Uterus (tissue), 2 donors: ENCODE data around the gene STAU1.

Experiments
- CTCF ChIP-seq, 4 experiments: fragments of 200-600 bp in 2 of 4; fragments of 450-650 bp in 2 of 4; sonication (generic) in 2 of 4; IDR thresholded peaks; one replicate each; pipeline ENCODE4 v1.5.1; 2016 to 2019; ENCODE audit warnings: antibody characterized with exemption in 4 of 4, mild to moderate bottlenecking in 2 of 4, moderate library complexity in 1 of 4
- POLR2A ChIP-seq, 2 donors: fragments of 450-650 bp; IDR thresholded peaks; one replicate each; pipeline ENCODE4 v1.6.1; 2016; ENCODE audit warnings: antibody characterized with exemption in 2 of 2, mild to moderate bottlenecking in 1 of 2, moderate library complexity in 1 of 2

- TF ChIP-seq CTCF (IDR thresholded peaks at IDR 0.05), result no peak
- no peak for TF ChIP-seq POLR2A (IDR thresholded peaks at IDR 0.05)
Observed at GRCh38 chr20:49234831-49235230, 46.7 kb upstream of the STAU1 start.
